GM04504 (cell line): Measurements from ENCODE around the gene FETUB.
A peak's percentile ranks its signal among the peaks of the same experiment; 100 is the strongest.

Experiments
- DNase-seq: peaks from one replicate; pipeline ENCODE4 v3.0.0-alpha.2; 2012; ENCODE audit warnings: low read depth

Gene FETUB

GRCh38 chr3:186636536-186636935 is 3.7 kb upstream of the FETUB start:
- DNase-seq, result no peak

DNA sequence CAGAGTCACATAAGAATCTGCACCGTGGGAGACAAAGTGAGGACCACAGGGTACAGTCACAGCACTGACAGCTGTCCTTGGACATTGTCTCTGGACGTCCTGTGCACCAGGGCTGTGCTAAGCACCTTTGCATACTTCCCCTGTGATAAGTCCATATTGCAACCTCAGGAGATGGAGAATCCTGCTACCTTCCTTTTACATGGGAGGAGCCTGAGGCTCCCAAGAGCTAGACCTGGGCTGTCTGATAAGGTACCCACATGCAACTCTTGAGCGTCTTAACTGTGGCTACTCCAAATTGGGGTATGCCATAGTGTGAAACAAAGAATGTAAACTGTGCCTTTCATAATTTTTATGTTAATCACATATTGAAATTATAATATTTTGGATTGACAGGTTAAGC is 2.5 kb upstream of the FETUB start:
- DNase-seq, result no peak

DNA sequence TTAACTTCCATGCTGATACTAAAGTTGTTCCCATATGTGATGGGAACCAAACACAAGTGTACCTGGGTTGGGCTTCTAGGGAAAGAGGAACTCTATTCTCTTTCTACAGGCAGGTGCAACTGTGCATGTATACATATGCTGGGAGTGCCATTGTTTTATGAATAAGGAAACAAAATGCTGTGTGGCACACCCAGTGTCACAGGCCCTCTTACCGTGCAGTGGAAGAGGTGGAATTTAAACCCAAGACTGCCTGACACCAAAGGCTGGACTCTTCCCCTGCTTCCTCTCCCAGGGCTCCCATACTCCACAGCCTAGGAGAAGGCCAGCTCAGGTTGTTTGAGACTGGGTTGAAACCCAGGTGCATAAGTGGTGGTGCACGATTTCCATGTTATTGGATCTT is 1.9 kb upstream of the FETUB start:
- no peak for DNase-seq

- peak; percentile 17 for DNase-seq
Observed at GRCh38 chr3:186640473-186640818, 247 bp downstream of the FETUB start.

DNA sequence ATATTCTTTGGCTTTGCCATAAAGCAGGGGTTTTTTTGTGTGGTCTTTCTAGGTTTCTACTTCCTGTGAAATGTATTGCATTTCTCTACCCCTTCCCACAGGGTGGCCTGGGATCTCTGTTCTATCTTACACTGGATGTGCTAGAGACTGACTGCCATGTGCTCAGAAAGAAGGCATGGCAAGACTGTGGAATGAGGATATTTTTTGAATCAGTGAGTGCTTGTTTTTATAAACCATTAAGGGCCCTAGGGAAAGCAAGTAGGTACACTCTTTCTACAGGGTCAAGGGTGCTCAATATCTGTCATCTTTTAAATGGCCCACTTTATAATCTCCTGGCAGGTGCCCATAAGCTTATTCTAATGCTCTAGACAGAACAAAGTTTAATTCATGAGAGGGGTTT is 730 bp downstream of the FETUB start:
- no peak for DNase-seq

DNA sequence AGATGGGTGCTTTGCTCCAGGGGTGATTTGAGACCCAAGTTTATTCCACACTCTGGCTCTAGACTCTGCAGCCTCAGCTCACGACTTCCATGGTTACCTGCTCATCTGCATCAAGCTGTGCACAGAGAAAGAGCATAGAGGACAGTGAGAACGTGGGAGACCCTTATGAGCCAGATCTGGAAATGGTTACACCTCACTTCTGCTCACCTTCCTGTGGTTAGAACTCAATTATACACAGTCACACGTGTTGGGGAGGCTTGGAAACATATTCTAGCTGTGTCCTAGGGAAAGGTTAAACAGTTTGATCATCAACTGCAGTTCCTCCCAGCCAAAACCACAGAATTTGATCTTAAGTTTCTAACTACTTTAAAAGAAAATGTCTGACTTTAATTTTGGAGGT is 1.8 kb downstream of the FETUB start:
- DNase-seq, result no peak

GRCh38 chr3:186643493-186643892 is 3.3 kb downstream of the FETUB start:
- DNase-seq, result no peak

DNA sequence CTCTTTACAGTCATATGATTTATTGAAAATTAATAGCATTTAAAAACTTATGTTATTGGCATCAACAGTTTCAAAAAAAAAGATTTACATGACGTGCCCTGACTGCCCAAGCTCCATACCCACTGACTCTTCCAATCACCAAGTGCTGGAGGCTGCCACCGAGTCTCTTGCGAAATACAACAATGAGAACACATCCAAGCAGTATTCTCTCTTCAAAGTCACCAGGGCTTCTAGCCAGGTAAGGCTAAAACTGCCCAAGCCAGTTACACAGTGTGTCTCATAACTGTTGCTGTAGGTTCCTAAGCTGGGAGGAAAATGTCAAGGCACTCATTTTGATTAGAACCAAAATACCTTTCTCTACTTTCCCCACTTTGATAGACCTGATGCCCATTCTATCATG is 4.5 kb downstream of the FETUB start:
- no peak for DNase-seq

DNA sequence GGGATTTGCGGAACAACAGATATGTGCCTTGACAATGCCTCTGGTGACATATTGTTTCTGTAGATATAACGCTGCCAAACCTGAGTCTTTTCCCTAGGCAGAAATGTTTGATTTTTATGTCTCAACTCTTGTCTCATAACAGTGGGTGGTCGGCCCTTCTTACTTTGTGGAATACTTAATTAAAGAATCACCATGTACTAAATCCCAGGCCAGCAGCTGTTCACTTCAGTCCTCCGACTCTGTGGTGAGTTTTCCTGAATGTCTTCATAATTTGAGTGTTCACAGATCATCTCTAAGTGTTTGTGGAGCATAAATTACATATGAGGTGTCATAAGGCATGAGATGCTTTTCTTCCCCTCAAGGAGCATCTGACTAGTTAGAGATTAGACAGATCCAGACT is 5.9 kb downstream of the FETUB start:
- no peak for DNase-seq

GRCh38 chr3:186646841-186647240 is 6.6 kb downstream of the FETUB start:
- DNase-seq, result no peak

GRCh38 chr3:186648851-186649250 is 8.7 kb downstream of the FETUB start:
- DNase-seq, result no peak

GRCh38 chr3:186651678-186652215 is 11.5 kb downstream of the FETUB start:
- DNase-seq, result no peak

DNA sequence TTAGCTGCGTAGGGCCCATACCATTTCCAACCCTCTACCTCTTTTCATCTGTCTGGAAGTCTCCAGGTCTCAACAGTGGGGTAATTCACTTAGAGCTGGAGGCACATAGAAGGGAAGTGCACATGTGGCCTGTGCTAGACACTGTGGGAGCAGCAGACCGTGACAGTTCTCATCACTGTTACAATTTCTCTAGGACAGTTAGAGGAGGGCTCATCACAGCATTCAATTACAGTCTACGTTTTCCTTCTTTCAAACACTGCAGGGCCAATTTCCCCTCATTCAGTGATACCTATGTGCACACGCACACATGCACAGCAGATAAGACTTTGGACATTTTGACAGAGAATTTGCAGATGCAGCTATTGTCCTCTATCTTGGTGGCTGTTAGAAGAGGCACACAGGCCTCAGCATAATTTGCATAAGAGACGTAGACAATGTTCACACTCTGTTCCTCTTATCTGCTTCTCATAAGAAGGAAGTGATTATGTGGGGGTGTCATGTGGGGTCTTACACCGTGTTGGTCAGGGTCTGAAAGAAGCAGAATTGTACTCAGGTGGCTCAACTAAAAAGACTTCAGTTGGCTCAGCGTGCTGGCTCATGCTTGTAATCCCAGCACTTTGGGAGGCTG is 13.0 kb downstream of the FETUB start:
- no peak for DNase-seq

GRCh38 chr3:186653984-186654383 is 13.8 kb downstream of the FETUB start:
- no peak for DNase-seq

DNA sequence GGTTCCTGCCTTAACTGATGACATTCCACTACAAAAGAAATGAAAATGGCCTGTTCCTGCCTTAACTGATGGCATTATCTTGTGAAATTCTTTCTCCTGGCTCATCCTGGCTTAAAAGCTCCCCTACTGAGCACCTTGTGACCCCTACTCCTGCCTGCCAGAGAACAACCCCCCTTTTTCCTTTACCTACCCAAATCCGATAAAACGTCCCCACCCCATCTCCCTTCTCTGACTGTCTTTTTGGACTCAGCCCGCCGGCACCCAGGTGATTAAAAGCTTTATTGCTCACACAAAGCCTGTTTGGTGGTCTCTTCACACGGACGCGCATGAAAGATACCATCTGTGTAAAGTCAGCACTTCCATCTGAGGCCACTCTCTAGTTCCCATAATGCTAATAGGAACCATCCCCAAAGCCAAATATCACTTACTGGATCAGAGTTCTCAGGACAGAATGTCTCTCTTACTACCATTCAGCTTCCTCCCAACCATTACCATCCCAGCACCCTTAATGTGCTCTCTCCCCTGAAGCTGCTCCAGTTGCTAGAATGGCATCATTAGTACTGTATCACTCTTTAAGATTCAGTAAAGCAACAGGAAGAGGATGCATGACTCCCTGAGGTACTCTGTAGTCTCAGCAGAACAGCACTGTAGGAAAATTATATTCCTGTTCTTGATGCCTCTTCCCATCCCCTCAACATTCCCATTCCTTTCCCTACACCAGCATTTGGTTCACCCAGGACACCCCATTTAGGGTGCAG is 23.3 kb downstream of the FETUB start:
- no peak for DNase-seq

- DNase-seq, result no peak
Observed at GRCh38 chr3:186664119-186664495, 23.9 kb downstream of the FETUB start.

DNA sequence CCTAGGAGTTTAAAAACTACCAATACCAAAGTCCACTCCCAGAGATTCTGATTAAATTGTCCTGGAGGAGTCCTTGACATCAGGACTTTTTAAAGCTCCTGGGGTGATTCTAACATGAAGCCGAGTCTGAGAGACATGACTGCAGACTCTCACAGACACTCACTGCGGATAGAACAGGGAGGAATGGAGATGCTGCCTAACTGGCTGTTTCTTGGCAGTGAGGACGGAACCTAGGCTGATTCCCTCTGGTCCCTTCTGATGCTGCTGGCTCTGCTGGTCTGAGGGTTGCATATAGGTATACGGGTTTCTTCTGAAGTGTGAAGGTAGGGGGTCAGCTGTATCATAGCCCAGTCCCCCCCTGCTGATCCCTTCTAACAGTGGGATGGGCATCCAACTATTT is 24.3 kb downstream of the FETUB start:
- no peak for DNase-seq

GRCh38 chr3:186665625-186666188 is 25.5 kb downstream of the FETUB start, which contains the start of gene HRG:
Gene HRG (plus strand): TSS chr3:186666014. CDS start chr3:186666032, 18 bp downstream.
- DNase-seq, result no peak

DNA sequence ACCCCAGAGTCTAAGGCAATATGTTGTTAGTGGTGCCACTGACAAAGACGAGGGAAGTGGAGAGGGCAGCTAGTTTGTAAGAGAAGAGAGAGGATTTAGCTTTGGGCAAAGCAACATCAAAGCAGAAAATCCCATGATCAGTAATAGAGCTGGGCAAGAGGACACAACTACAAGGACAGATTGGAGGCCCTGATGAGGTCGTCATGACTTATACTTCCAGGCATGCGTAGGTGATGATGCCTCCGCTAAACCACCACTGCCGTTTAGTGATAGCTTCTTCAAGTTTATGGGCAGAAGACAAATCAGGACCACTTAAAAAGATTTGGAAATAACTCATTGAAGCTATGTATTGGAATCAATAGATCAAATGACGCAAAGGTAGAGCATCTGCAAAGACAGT is 28.2 kb downstream of the FETUB start:
- DNase-seq, result no peak

DNA sequence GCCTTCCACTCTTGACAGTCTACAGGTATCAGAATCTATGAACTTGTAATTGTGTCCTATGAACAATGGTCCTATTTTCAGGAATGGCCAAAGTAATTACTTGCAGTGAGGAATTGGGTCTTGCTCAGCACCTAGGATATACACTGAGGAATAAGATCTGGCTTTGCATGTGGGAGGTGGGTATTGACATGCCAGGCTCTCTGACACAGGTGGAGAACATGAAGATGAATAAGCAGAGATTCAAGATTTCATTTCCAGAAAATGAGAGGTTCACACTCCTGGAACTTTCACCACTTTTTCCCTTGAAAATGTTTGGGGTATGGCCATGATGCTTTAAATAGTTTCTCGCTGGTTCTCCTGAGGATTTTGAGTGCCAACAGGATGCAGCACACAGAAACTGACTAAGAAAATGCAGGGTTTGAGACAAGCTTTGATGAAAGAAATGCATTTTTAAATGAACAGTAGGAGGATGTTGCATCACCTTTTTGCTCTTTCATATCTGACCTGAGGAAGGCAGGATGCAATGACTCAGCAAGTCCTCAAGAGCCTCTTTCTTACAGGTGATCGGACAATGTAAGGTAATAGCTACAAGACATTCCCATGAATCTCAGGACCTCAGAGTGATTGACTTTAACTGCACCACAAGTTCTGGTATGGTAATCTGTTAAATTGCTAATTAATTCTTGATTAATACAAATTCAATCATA is 29.3 kb downstream of the FETUB start:
- DNase-seq, result no peak

- DNase-seq, result no peak
Observed at GRCh38 chr3:186670155-186670554, 30.0 kb downstream of the FETUB start.

- no peak for DNase-seq
Observed at GRCh38 chr3:186671051-186671450, 30.9 kb downstream of the FETUB start.

DNA sequence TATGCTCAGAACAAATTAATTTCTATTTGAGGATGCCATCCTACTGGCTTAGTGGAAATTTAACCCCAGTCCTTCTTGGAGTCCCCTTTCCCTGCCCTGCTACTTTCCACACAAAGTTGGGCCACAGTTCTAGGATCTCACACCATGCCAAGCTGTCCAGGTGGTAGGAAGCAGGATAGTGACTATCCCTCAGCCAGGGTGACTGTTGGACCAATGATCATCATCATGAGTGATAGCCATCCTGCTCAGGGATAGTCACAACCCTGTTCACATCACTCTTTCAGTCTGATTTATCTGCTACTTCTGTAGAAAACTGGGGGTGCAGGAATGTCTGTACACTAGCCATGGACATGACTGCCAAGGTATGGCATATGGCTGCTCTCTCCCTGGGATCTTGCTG is 38.4 kb downstream of the FETUB start:
- DNase-seq, result no peak
